Cerebellar cortex (tissue), 1 donor: Measurements from ENCODE around the gene CNTN1.

Experiments used
- DNase-seq: peaks from one replicate; pipeline ENCODE4 v3.0.0-alpha.2; 2015; ENCODE audit warnings: low spot score

The CNTN1 gene

DNA sequence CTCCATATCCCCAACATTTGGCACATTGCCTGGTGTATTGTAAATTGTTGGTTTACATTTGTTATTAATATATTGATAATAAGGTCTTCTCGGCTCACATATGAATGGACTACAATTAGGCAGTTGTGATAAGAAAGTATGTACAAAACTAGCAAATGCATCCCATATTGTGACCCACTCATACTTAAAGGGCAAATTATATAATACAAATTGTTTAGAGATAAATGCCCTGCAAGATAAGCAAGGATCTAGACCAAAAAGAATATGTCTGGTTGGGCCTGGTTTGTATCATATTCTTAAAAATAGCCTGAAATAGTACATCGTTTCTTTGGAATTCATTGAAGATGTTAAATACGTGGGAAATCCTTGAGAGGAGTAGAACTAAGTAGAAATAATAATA lies 151.3 kb downstream of the CNTN1 start:
- no peak for DNase-seq

DNA sequence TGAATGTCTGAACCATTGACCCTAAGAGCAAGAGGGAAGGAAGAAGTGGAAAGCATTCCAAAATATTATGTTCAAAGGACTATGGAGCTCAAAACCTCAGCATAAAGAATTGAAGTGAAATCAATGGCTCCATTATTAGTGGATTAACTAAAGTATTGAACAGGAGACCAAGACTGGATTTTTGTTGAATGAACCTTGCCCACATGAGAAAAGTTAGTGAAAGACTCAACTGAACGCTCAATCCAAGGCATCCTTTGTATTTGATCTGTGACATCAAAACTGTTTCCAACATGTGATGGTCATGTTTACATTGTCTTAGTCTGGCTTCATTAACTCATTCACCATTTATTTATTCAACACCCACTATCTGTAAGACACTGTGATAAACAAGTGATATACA lies 161.0 kb downstream of the CNTN1 start:
- no peak for DNase-seq

DNA sequence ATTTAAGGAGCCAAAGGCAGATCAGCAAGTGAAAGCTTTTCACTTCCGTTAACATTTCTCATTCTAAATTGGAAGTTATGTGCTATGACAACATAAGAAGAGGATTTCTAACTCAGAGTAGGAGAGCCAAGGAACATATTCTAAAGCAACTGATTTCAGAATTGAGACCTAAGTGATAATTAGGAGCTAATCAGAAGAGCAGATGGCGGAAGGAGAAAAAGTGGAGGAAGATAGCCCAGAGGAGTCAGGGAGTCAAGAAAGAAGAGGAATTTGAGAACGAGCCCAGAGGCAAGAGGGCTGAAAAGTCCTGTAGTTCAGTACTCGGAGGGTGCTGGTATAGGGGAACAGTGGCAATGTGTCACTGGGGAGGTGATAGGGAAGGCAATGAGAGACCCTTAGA lies 162.4 kb downstream of the CNTN1 start:
- DNase-seq: no peak

DNA sequence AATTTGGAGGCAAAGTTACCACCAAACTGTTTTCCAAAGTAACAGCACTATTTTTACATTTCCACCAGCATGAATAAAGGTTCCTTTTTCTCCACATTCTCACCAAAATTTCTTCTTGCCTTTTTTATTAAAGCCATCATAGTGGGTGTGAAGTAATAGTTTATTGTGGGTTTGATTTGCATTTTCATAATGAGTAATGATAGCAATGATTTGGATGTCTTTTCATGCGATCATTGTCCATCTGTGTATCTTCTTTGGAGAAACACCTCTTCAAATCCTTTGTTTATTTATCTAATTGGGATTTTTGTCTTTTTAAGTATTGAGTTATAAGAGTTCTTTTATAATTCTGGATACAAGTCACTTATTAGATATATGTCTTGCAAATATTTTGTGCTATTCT lies 172.7 kb downstream of the CNTN1 start:
- DNase-seq: peak; percentile 91

DNA sequence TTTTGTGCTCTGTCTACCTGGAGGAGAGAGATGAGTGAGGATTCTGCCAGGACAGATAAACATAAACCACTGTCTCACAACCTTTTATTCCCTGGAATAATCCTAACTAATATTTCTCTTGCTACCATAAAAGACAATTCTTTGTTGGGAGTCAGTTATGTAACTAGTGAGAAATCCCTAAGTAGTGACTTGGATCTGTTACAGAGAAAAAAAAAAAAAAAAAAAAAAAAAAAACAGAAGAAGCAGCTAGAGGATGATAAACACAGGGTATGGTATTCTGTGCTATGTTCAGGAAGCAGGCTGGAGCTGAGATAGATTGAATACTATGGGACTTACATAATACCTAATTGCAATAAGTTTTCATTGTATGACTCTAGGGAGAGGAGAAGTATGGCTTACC lies 178.7 kb downstream of the CNTN1 start:
- DNase-seq: peak; percentile 59

DNA sequence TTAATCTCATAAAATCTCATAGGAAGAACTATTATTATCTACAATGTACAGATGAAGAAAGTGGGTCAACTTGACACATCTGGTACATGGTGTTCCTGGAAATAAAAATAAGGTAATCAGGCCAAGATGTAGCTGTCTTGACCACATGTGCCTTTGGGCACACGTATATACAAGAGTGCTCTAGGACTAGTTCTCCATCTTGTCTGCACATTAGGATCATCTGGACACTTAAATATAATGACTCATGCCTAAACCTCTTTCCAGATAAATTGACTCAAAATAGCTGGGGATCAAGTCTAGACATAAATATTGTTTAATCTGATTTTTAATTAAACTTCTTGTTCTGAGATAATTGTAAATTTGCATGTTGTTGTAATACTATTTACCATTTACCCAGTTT lies 182.6 kb downstream of the CNTN1 start:
- DNase-seq: no peak

DNA sequence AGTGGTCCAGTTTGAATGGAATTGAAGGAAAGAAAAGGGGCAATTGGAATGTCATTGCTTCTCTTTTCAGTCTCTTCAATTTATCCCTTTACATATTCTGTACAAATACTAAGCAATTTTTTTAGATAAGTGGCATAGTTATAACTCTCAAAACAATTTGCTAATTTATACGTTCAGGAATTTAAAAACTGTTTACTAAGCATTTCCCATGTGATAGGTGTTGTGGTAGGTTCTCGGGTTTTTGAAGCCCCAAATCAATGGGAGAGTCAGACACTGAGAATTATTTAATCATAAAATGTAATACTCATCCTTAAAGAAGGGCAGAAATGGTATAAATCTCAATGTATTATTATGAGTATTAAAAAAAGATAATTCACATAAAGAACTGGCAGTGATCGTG lies 197.1 kb downstream of the CNTN1 start:
- no peak for DNase-seq

DNA sequence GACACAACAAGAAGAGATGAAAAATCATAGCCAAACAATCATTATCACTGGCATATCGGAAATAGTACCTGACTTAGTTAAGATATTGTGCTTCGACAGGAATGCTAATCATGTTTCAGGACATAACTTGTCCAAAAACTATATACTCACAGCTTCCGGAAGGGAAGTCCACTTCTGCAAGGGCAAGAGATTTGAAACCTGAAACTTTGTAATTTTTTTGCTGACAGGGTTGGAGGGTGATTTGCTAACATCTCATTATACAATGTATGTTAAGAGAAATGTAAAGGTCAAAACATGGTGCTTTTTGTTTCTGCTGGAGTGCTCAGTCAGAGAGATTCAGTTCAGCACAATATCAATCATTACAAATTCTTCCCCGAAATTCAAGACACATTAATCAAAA lies 200.3 kb downstream of the CNTN1 start:
- no peak for DNase-seq

DNA sequence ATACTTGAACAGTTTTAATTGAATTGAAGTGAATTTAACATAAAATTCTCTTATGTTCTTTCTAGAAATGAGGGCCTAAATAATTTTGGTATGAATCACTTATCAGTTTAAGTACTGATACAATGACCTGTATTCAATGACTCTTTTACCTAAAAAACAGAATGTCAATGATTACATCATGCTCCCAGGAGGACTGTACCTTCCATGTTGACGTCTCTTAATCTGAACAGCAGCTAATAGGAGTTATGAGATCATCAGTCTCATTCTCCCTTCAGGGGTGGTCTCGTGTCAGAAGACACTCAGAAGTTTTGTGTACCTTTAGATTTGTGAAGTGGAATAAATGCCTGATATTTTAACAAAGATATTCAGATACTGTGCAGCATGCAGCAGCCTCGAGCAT lies 206.3 kb downstream of the CNTN1 start:
- no peak for DNase-seq

DNA sequence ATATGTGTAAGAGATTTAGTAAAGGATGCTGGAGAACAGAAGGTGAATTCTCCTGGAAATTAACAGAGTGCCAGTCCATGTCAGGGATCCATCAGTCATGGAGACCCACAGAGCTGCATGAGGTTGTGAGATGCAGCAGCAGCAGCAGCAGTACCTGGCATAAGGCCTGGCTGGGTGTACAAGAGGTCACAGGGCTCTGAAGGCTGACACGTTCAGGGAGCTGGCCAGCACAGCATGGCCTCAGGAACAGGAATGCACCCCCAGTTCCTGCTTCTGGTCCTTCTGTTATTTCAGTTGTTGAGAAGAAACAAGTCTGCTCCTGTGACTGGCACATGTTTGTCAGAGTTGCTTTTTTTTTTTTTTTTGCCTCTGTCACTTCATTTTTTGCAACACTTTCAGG lies 210.8 kb downstream of the CNTN1 start:
- peak; percentile 78 for DNase-seq

DNA sequence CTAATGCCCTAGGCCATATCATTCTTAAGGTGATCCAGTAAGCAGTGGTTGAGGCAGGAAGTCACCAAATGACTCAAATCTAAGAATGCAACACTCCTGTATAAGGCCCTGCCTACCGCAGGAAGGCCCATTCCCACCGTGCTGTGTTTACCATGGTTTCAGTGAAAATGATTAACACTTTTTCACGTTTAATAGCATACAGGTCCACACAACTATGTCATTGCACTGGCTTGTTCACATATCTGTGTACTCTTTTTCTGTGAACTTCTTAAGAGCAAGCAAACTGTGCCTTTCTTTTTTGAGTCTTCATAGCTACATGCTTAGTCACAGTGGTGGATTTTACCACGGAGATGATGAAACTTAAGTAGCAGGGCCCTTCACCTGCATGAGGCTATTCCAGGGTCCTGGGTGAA lies 214.9 kb downstream of the CNTN1 start:
- DNase-seq: no peak

DNA sequence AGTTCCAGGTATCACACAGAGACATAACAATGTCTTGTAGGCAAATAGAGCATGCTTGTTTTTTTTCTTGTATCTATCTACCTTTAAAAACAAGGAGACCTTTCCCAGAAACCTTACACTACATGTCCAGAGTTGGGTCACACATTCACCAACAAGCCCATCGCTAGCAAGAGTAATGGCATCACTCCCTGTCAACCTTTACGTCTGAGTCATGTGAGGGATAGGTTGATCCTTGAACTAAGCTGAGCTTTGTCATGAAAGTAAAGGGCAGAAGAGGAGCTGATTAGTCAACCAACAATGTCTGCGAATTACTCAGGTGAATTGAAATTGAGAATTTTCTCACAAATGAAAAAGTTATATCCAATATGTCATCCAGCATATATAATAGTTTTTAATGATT lies 219.4 kb downstream of the CNTN1 start:
- no peak for DNase-seq

DNA sequence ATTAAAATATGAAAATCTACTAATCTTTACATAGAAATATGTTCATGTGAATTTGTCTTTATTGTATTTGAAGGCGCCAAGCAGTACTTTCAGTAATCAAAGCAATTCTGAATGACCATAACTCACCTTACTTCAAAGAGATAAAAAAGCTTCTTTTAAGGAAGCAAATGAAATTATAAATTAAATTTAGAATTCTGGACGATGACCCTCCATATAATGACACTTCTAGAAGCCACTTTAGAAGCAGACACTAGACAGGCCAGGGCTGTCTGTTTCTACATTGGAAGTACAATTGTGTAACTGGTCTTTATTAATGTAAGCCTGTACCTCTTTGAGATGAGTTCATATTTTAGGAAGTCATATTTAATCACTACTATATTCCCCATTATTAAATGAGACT lies 222.9 kb downstream of the CNTN1 start:
- no peak for DNase-seq

DNA sequence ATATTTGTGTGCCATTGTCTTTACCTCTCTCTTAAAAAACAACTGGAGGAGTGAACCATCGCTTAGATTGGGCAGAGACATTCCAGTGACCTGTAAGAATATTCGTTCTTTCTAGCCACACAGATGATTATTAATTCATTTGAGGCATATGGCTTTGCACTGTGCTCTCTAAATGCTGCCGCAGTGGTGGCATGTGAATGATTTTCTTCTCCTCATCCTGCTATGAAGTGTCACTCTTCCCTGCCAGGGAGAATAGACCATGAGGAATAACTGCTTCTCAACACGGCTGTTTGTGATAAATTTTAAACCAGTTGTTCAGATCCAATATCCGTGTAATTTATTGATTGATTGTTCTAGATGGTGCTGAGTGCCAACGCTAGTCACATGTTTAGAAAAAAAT lies 225.3 kb downstream of the CNTN1 start:
- DNase-seq: peak; percentile 54

DNA sequence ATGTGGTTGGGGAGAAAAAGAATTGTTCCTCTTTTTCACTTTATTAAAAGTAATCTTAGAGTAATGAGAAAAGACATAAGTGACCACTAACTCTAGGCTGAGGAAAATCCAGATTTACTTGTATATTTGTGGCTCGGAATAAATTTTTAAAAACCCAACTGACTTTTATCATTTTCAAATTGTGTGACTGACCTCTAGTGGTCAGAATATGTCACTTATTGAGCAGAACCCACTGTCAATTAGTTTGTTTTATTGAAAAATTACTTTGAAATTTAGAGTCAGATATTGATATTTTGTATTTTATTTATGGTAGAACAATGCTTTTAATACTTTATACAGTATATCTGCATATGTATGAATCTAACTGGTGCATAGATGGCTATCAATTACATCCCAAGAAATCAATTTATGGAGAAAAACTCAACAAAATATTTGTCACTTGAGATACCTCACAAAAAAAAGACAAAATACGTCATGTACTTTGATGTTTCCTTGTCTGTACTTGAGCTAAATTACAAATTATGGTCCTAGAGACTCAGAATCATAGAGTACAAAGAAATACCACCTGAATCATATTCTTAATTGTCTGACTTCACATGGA lies 229.4 kb downstream of the CNTN1 start:
- peak; percentile 52 for DNase-seq

DNA sequence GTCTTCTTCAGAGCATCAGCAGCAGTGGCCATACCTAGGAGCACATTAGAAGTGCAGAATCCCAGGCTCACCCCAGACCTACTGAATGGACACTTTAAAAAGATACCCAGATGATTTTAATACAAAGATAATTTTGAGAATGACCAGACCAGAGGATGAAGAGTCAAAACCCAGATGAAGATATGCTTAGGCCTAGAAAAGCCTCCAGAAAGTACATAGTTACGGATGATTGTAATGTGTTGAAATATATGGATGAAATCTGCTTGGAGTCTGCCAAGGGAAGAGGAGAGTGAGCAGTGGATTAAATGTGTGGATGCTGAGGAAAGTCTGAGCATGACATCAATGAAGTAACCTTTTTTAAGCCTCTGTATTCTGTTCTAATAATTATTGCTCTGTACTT lies 245.7 kb downstream of the CNTN1 start:
- no peak for DNase-seq

DNA sequence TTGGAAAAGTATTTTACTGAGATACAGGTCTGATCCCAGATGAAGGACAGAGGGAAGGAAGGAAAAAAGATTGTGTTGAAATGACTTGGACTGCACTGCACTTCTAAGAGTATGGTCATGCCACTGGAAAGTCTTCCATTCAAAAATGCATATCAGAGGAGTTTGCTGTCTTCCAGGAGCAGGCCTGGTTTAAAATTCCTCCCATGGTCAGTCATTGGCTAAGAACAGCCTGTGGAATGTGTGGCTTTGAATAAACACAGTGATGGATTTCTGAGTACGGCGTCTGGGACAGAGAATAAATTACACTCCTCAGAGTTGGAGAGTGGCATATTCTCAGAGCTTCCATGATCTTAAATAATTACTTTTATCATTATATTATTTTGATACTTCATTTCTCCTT lies 250.1 kb downstream of the CNTN1 start:
- no peak for DNase-seq

DNA sequence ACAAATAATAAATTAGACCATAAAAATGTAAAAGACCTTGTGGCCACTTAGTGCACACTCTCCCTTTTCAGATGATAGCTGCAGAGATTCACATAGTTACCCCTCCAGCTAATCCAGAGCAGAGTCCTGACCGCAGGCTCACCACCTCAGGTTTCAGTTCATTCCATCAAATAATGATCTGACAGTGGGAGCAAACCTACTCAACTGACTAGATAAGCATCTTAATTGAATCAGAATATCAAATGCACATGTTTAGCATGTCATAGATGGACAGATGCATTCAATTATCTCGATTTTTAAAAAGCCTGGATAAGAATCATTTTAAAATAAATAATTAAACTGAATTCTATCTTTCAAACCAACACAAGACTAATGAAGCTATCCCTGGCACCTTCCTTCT lies 253.5 kb downstream of the CNTN1 start:
- DNase-seq: no peak

DNA sequence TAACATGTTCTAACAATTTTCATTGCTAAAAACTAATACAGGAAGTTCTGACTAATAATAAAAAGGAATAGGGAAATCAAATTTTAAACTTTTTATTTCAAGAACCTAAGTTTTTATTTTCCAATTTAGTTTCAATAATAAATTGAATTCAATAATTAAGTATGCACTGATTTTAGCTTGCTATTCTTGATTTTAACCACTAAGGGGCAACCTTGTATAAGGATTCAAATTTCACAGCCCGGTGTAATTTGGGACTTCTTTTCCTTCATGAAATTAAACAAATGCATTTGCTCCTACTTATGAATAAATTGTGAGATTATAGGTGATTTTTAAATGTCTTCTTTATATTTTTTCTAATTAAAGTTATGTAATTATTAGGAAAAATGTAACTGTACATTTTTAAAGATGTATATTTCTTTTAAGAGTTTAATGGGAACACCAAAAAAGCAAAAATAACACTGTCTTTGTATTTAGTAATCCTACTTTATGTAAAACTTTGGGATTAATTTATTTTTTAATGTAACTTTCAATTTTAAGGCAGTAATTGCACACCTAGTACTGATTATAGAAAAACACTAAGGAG lies 254.5 kb downstream of the CNTN1 start:
- DNase-seq: peak; percentile 62

DNA sequence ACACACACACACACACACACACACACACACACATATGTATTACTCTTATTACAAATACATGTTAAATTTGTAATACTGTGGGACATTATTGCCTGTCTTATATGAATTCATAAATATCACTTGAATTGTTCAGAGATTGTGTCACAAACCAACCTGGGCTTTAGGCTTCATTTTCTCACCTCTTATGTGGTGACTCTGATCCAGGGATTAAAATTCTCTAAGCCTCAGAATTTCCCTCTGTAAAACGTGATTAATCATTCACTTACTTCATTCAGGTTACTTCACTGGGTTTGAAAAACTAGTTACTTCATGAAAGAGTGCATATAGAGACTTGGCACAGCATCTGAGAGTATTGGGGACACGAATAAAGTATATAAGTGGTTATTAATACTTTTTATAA lies 255.6 kb downstream of the CNTN1 start:
- DNase-seq: no peak

DNA sequence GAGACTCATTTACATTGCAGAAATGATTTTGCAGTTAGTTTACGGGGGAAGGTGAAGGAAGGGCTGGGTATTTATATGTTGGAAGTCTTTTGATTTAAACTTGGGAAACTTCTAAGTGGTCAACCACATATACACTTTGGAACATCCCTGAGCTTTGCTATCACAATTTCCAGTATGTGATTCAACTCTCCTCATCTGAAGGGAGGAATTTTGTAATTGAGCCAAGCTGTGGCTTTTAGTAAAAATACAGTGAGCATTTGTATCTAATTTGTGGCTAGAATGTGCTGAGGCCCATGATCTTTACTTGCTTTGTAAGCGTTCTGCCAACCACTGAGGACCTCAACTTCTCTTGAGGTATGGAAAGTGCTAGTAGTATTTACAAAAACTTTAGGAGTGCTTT lies 260.8 kb downstream of the CNTN1 start:
- no peak for DNase-seq

DNA sequence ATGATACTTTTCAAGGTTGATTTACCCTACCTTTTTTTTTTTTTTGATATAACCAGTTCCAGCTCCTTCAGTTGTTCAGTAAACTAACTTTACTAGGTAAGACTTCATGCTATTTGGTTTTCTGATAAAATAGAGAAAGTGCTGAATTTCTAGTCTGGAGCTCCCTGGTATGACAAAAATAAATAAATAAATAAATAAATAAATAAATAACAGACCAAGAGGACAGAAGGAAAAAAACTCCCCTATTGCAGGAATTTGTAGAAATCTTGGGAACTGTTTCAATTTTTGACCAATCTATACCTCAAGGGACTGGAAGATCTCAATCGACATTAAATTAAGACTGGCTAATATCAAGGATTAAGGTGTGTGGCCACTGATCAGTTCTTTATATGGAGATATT lies 265.2 kb downstream of the CNTN1 start:
- DNase-seq: no peak

DNA sequence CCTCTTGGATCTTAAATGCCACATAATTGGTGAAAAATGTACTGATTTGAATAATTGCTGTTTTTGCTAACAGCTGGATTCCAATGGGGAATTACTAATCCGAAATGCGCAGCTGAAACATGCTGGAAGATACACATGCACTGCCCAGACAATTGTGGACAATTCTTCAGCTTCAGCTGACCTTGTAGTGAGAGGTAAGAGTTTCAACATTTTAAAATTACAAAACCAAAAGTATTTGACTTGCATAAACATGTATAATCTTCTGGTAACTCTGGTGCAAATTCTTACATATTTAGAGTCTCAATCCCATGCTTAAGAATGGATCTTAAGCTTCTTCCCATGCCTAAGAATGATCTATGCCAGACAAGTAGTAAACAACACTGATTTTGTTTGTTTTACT lies 266.8 kb downstream of the CNTN1 start:
- no peak for DNase-seq

DNA sequence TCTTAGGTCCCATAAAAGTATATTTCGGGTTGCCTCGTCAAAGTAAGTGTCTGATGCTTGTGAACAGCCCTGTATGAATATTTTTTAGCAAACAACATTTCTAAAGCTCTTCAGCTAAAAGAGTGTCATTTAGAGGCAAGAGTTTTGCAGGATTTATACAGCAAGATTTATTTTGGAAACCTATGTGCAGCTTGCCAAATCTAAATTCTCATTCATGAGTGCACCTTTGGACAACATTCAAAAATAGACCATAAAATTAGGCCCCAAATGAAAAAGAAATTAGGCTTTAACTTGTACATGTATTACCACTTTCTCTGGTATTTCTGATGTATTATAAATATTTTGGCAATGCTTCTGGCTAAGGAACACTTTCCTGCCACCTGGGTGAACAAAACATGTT lies 271.5 kb downstream of the CNTN1 start:
- peak; percentile 61 for DNase-seq

DNA sequence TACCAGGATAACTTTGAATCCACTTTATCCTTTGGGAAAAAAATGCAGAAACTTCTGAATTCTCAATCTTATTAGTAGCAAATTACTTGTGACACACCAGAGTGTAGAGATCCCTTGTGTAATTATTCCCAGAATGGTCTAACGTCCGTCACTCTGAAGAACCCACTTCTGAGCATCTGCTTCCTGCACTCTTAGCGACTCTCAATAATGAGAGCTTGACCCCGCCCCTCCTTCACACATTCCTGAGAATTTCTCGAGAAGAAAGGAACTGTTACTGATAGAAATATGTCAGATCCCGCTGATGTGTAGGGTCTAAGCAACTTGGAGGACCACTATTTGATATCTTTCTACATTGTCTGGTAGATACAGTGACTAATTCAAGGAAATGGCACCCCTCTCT lies 277.6 kb downstream of the CNTN1 start:
- no peak for DNase-seq
